ENCODE results near the gene ANGPT4.

ANGPT4 gene

GRCh38 chr20:944774-945410, 28.8 kb upstream of the ANGPT4 start:
- FAIRE-seq = no peak
- TF ChIP-seq POLR2A (IDR thresholded peaks at IDR 0.05; ENCODE audit: low read depth, low read length) (no peak), POU2F2 (IDR thresholded peaks at IDR 0.05; ENCODE audit: low read depth, low read length) (no peak), POLR2AphosphoS5 (IDR thresholded peaks at IDR 0.05; ENCODE audit: low read depth, low read length) (no peak), PAX5 (IDR thresholded peaks at IDR 0.05; ENCODE audit: insufficient read depth, low read length, severe bottlenecking) (no peak), TAF1 (IDR thresholded peaks at IDR 0.05; ENCODE audit: low read depth, low read length) (no peak), SPI1 (IDR thresholded peaks at IDR 0.05; ENCODE audit: low read depth, low read length) (no peak)
- DNase-seq (ENCODE audit: insufficient read length, low spot score) = no peak

GRCh38 chr20:944148-944547, 28.0 kb upstream of the ANGPT4 start:
- DNase-seq (ENCODE audit: insufficient read length, low spot score) (no peak), FAIRE-seq (no peak)
- TF ChIP-seq POU2F2 (IDR thresholded peaks at IDR 0.05; ENCODE audit: low read depth, low read length) = no peak
- no peak for TF ChIP-seq SPI1 (IDR thresholded peaks at IDR 0.05; ENCODE audit: low read depth, low read length)
- no peak for TF ChIP-seq POLR2AphosphoS5 (IDR thresholded peaks at IDR 0.05; ENCODE audit: low read depth, low read length)
- no peak for TF ChIP-seq TAF1 (IDR thresholded peaks at IDR 0.05; ENCODE audit: low read depth, low read length)

GRCh38 chr20:942611-943010, 26.5 kb upstream of the ANGPT4 start:
- FAIRE-seq = no peak
- no peak for DNase-seq (ENCODE audit: insufficient read length, low spot score)
- TF ChIP-seq TAF1 (IDR thresholded peaks at IDR 0.05; ENCODE audit: low read depth, low read length) = no peak
- TF ChIP-seq POLR2AphosphoS5 (IDR thresholded peaks at IDR 0.05; ENCODE audit: low read depth, low read length) = no peak
- TF ChIP-seq POLR2A (IDR thresholded peaks at IDR 0.05; ENCODE audit: low read depth, low read length) = no peak
- TF ChIP-seq POU2F2 (IDR thresholded peaks at IDR 0.05; ENCODE audit: low read depth, low read length) = no peak

GRCh38 chr20:940926-941325, 24.8 kb upstream of the ANGPT4 start:
- DNase-seq (ENCODE audit: insufficient read length, low spot score) (no peak), FAIRE-seq (no peak)
- no peak for TF ChIP-seq POLR2A (IDR thresholded peaks at IDR 0.05; ENCODE audit: low read depth, low read length)
- no peak for TF ChIP-seq PAX5 (IDR thresholded peaks at IDR 0.05; ENCODE audit: insufficient read depth, low read length, severe bottlenecking)
- TF ChIP-seq SPI1 (IDR thresholded peaks at IDR 0.05; ENCODE audit: low read depth, low read length) = no peak
- TF ChIP-seq TAF1 (IDR thresholded peaks at IDR 0.05; ENCODE audit: low read depth, low read length) = no peak
- no peak for TF ChIP-seq POU2F2 (IDR thresholded peaks at IDR 0.05; ENCODE audit: low read depth, low read length)
- TF ChIP-seq POLR2AphosphoS5 (IDR thresholded peaks at IDR 0.05; ENCODE audit: low read depth, low read length) = no peak

GRCh38 chr20:939606-940005, 23.5 kb upstream of the ANGPT4 start:
- FAIRE-seq = no peak
- no peak for DNase-seq (ENCODE audit: insufficient read length, low spot score)
- TF ChIP-seq POLR2A (IDR thresholded peaks at IDR 0.05; ENCODE audit: low read depth, low read length) (no peak), POU2F2 (IDR thresholded peaks at IDR 0.05; ENCODE audit: low read depth, low read length) (no peak), PAX5 (IDR thresholded peaks at IDR 0.05; ENCODE audit: insufficient read depth, low read length, severe bottlenecking) (no peak), TAF1 (IDR thresholded peaks at IDR 0.05; ENCODE audit: low read depth, low read length) (no peak)

- FAIRE-seq = no peak
These were observed 18.2 kb upstream of the ANGPT4 start for GRCh38 chr20:934186-934840.

GRCh38 chr20:933029-933428, 16.9 kb upstream of the ANGPT4 start:
- FAIRE-seq = no peak
- TF ChIP-seq TAF1 (IDR thresholded peaks at IDR 0.05; ENCODE audit: low read depth, low read length) (no peak), POLR2A (IDR thresholded peaks at IDR 0.05; ENCODE audit: low read depth, low read length) (no peak), PAX5 (IDR thresholded peaks at IDR 0.05; ENCODE audit: insufficient read depth, low read length, severe bottlenecking) (no peak), POU2F2 (IDR thresholded peaks at IDR 0.05; ENCODE audit: low read depth, low read length) (no peak), SPI1 (IDR thresholded peaks at IDR 0.05; ENCODE audit: low read depth, low read length) (no peak), POLR2AphosphoS5 (IDR thresholded peaks at IDR 0.05; ENCODE audit: low read depth, low read length) (no peak)

More at GRCh38 chr20:934186-934840, 18.2 kb upstream of the ANGPT4 start:
- no peak for TF ChIP-seq TAF1 (IDR thresholded peaks at IDR 0.05; ENCODE audit: low read depth, low read length)
- TF ChIP-seq SPI1 (IDR thresholded peaks at IDR 0.05; ENCODE audit: low read depth, low read length) = no peak
- TF ChIP-seq POU2F2 (IDR thresholded peaks at IDR 0.05; ENCODE audit: low read depth, low read length) = no peak
- TF ChIP-seq PAX5 (IDR thresholded peaks at IDR 0.05; ENCODE audit: insufficient read depth, low read length, severe bottlenecking) = no peak
- TF ChIP-seq POLR2AphosphoS5 (IDR thresholded peaks at IDR 0.05; ENCODE audit: low read depth, low read length) = no peak
- no peak for TF ChIP-seq POLR2A (IDR thresholded peaks at IDR 0.05; ENCODE audit: low read depth, low read length)
- no peak for DNase-seq (ENCODE audit: insufficient read length, low spot score)

GRCh38 chr20:931401-931800, 15.3 kb upstream of the ANGPT4 start:
- FAIRE-seq = no peak
- DNase-seq (ENCODE audit: insufficient read length, low spot score) = no peak
- no peak for TF ChIP-seq POU2F2 (IDR thresholded peaks at IDR 0.05; ENCODE audit: low read depth, low read length)
- TF ChIP-seq SPI1 (IDR thresholded peaks at IDR 0.05; ENCODE audit: low read depth, low read length) = no peak
- TF ChIP-seq TAF1 (IDR thresholded peaks at IDR 0.05; ENCODE audit: low read depth, low read length) = no peak
- TF ChIP-seq PAX5 (IDR thresholded peaks at IDR 0.05; ENCODE audit: insufficient read depth, low read length, severe bottlenecking) = no peak
- TF ChIP-seq POLR2AphosphoS5 (IDR thresholded peaks at IDR 0.05; ENCODE audit: low read depth, low read length) = no peak
- TF ChIP-seq POLR2A (IDR thresholded peaks at IDR 0.05; ENCODE audit: low read depth, low read length) = no peak

More at GRCh38 chr20:933029-933428, 16.9 kb upstream of the ANGPT4 start:
- DNase-seq (ENCODE audit: insufficient read length, low spot score) = no peak

- no peak for DNase-seq (ENCODE audit: insufficient read length, low spot score)
- no peak for FAIRE-seq
These were observed 10.5 kb upstream of the ANGPT4 start for GRCh38 chr20:926670-927069.

GRCh38 chr20:925516-925915, 9.4 kb upstream of the ANGPT4 start:
- TF ChIP-seq PAX5 (IDR thresholded peaks at IDR 0.05; ENCODE audit: insufficient read depth, low read length, severe bottlenecking) (no peak), TAF1 (IDR thresholded peaks at IDR 0.05; ENCODE audit: low read depth, low read length) (no peak), POU2F2 (IDR thresholded peaks at IDR 0.05; ENCODE audit: low read depth, low read length) (no peak), POLR2AphosphoS5 (IDR thresholded peaks at IDR 0.05; ENCODE audit: low read depth, low read length) (no peak), POLR2A (IDR thresholded peaks at IDR 0.05; ENCODE audit: low read depth, low read length) (no peak), SPI1 (IDR thresholded peaks at IDR 0.05; ENCODE audit: low read depth, low read length) (no peak)
- no peak for FAIRE-seq
- DNase-seq (ENCODE audit: insufficient read length, low spot score) = no peak

More at GRCh38 chr20:926670-927069, 10.5 kb upstream of the ANGPT4 start:
- TF ChIP-seq POU2F2 (IDR thresholded peaks at IDR 0.05; ENCODE audit: low read depth, low read length) (no peak), PAX5 (IDR thresholded peaks at IDR 0.05; ENCODE audit: insufficient read depth, low read length, severe bottlenecking) (no peak), POLR2A (IDR thresholded peaks at IDR 0.05; ENCODE audit: low read depth, low read length) (no peak), POLR2AphosphoS5 (IDR thresholded peaks at IDR 0.05; ENCODE audit: low read depth, low read length) (no peak)
